Measurements from ENCODE around the gene GPRC5A. TPM values are rescaled to one million over a fixed set of nuclear protein-coding genes. Genes with fewer than 3 reads are reported as not detected.

The GPRC5A gene
- total and polyA plus RNA-seq, 2 of the 13 experiments (the other 11 are each of a cell fraction or from before 2014, with no cell fraction given), result 0.27 to 3.0 TPM

- TF ChIP-seq ZNF280B (CRISPR knock-in tag; IDR thresholded peaks at IDR 0.05; ENCODE audit: borderline replicate concordance) (no peak), ZNF484 (CRISPR knock-in tag; IDR thresholded peaks at IDR 0.05; ENCODE audit: borderline replicate concordance, low read depth) (no peak)
Observed at GRCh38 chr12:12903642-12904609, 12.6 kb downstream of the GPRC5A start (continued).

- WGBS (ENCODE audit: low lambda C conversion rate), result 33% methylated on average over 5 of the region's 5 CpGs
- TF ChIP-seq ERF (CRISPR knock-in tag; IDR thresholded peaks at IDR 0.05) (no peak), ZNF121 (CRISPR knock-in tag; IDR thresholded peaks at IDR 0.05) (peak; percentile 55; the same call in 1 of the 2 replicates), KMT2A (CRISPR knock-in tag; IDR thresholded peaks at IDR 0.05) (no peak), U2AF1 (optimal IDR thresholded peaks at IDR 0.05; ENCODE audit: low read depth, low read length) (no peak)
Observed at GRCh38 chr12:12907552-12907951, 16.2 kb downstream of the GPRC5A start.

More at GRCh38 chr12:12907552-12907951, 16.2 kb downstream of the GPRC5A start:
- Histone ChIP-seq H3K27me3 (ENCODE audit: control insufficient read depth in 1 of 2, insufficient read depth in 2 of 2, low read length in 2 of 2) (peaks cover 2 to 4% of the 10 kb centered on the region in 2 experiments; a peak in 2 of 5 replicates), H3K36me3 (replicated peaks in 1 of 2; ENCODE audit: control insufficient read depth in 1 of 2, insufficient read depth in 2 of 2, low read length in 2 of 2) (no peaks in the 10 kb centered on the region), H3K9me3 (ENCODE audit: low read length) (no peaks in the 10 kb centered on the region), H2AFZ (ENCODE audit: low read length) (no peak overlapping the region), H3K9ac (ENCODE audit: insufficient read depth, low read depth, low read length) (no peak overlapping the region), H3K4me3 (replicated peaks in 1 of 3; ENCODE audit: insufficient read depth in 1 of 3, low read depth in 2 of 3, low read length in 3 of 3) (no peak overlapping the region), H3K4me2 (ENCODE audit: low read depth, low read length) (no peak overlapping the region), H4K20me1 (ENCODE audit: insufficient read depth, low read length) (no peaks in the 10 kb centered on the region), H3K79me2 (ENCODE audit: insufficient read depth, low read length) (no peaks in the 10 kb centered on the region), H3K4me1 (ENCODE audit: insufficient read depth, low read length) (peaks cover 11% of the 10 kb centered on the region), H3K27ac (ENCODE audit: extremely low read length, insufficient read depth, low read length) (no peak overlapping the region)
- BruUV-seq (replicated peaks), result no TSS peak
- ChIA-PET CTCF (ENCODE audit: low intra/inter-chr PET ratio, low total read pairs) (no interaction called here), POLR2A (no interaction called here)
- intact Hi-C loops (cut with micrococcal nuclease; ENCODE audit: unreplicated experiment) (no loop called here), in situ Hi-C loops (cut with HindIII; ENCODE audit: extremely low pct_ligation_motif_present, low pct_unique_long_range_greater_than_20kb) (no loop called here)
- no peak for ATAC-seq
- no peak for DNase-seq (ENCODE audit: low spot score)
- no peak for FAIRE-seq
